ENCODE results near the gene GMIP. TPM values are rescaled to one million over a fixed set of nuclear protein-coding genes. Genes with fewer than 3 reads are reported as not detected.
A peak's percentile ranks its signal among the peaks of the same experiment; 100 is the strongest.
"Not testable (repeated sequence)": the region's sequence is repeated elsewhere in the genome, so short reads cannot be mapped to it uniquely, and the experiment has no call there.

Gene GMIP
- 4.2 TPM for total RNA-seq
- long read RNA-seq, partial matches to known transcripts, result 0 of 1 reads
- long read RNA-seq, other reads (novel, unspliced or antisense), result 1 of 1 reads

- intact Hi-C loops (cut with micrococcal nuclease), result no loop called here
- ATAC-seq (peak; percentile 89), DNase-seq (peak; percentile 89)
These were observed at the start of gene GMIP for GRCh38 chr19:19643158-19644053. GMIP (minus strand) TSS chr19:19643657; CDS start chr19:19643529, 128 bp downstream.

GRCh38 chr19:19691683-19692082 lies 48.2 kb upstream of the GMIP start:
- intact Hi-C loops (cut with micrococcal nuclease), result no loop called here
- ATAC-seq, result no peak
- DNase-seq, result no peak

GRCh38 chr19:19689023-19689422 lies 45.6 kb upstream of the GMIP start:
- intact Hi-C loops (cut with micrococcal nuclease); ATAC-seq; DNase-seq: not testable (repeated sequence)

- DNase-seq, result no peak
These were observed 43.6 kb upstream of the GMIP start for GRCh38 chr19:19687090-19687489.

GRCh38 chr19:19686580-19686979 lies 43.1 kb upstream of the GMIP start:
- no peak for ATAC-seq
- intact Hi-C loops (cut with micrococcal nuclease), result no loop called here
- no peak for DNase-seq

More at GRCh38 chr19:19687090-19687489, 43.6 kb upstream of the GMIP start:
- intact Hi-C loops (cut with micrococcal nuclease), result no loop called here
- ATAC-seq, result no peak

- DNase-seq; intact Hi-C loops (cut with micrococcal nuclease); ATAC-seq: not testable (repeated sequence)
These were observed 42.7 kb upstream of the GMIP start for GRCh38 chr19:19686119-19686518.

- intact Hi-C loops (cut with micrococcal nuclease), result no loop called here
- DNase-seq (no peak), ATAC-seq (no peak)
These were observed 36.0 kb upstream of the GMIP start for GRCh38 chr19:19679176-19680073.

- ATAC-seq, result no peak
- intact Hi-C loops (cut with micrococcal nuclease), result no loop called here
- DNase-seq, result no peak
These were observed 34.1 kb upstream of the GMIP start for GRCh38 chr19:19677579-19677978.

GRCh38 chr19:19674315-19674714 lies 30.9 kb upstream of the GMIP start:
- DNase-seq (peak; percentile 6), ATAC-seq (no peak)
- intact Hi-C loops (cut with micrococcal nuclease), result no loop called here

GRCh38 chr19:19672816-19673215 lies 29.4 kb upstream of the GMIP start:
- intact Hi-C loops (cut with micrococcal nuclease), result no loop called here
- no peak for ATAC-seq
- no peak for DNase-seq

- intact Hi-C loops (cut with micrococcal nuclease), result no loop called here
These were observed 26.7 kb upstream of the GMIP start for GRCh38 chr19:19670070-19670551.

GRCh38 chr19:19668230-19669012 lies 25.0 kb upstream of the GMIP start, which contains the start of gene ZNF101:
ZNF101 (plus strand) TSS chr19:19668839; CDS start chr19:19668964, 125 bp downstream.
- DNase-seq (peak; percentile 95), ATAC-seq (peak; percentile 82)
- intact Hi-C loops (cut with micrococcal nuclease), result no loop called here

More at GRCh38 chr19:19670070-19670551, 26.7 kb upstream of the GMIP start:
- ATAC-seq (no peak), DNase-seq (peak; percentile 10)

- intact Hi-C loops (cut with micrococcal nuclease); ATAC-seq: not testable (repeated sequence)
- DNase-seq, result peak; percentile 2
These were observed 22.0 kb upstream of the GMIP start for GRCh38 chr19:19665420-19665948.

- intact Hi-C loops (cut with micrococcal nuclease), result no loop called here
- DNase-seq, result peak; percentile 98
- ATAC-seq, result peak; percentile 97
These were observed 20.0 kb upstream of the GMIP start, which contains the start of gene ATP13A1 for GRCh38 chr19:19663256-19664120. ATP13A1 (minus strand) TSS chr19:19663676; CDS start chr19:19663666, 10 bp downstream.

- no peak for DNase-seq
These were observed 19.4 kb upstream of the GMIP start for GRCh38 chr19:19662871-19663255.

GRCh38 chr19:19662344-19662743 lies 18.9 kb upstream of the GMIP start:
- DNase-seq (peak; percentile 5), ATAC-seq (no peak)
- intact Hi-C loops (cut with micrococcal nuclease), result no loop called here

More at GRCh38 chr19:19662871-19663255, 19.4 kb upstream of the GMIP start:
- no peak for ATAC-seq
- intact Hi-C loops (cut with micrococcal nuclease), result no loop called here

- peak; percentile 23 for DNase-seq
- ATAC-seq, result no peak
- intact Hi-C loops (cut with micrococcal nuclease), result no loop called here
These were observed 18.3 kb upstream of the GMIP start for GRCh38 chr19:19661675-19662251.

Measured in left ventricle myocardium superior (tissue), 1 donor.